Omental fat pad (tissue), 4 donors: ENCODE data around the gene MNDA. TPM values are rescaled to one million over a fixed set of nuclear protein-coding genes. Genes with fewer than 3 reads are reported as not detected.

Experiments used
- ATAC-seq: fragments of 150-250 bp; one replicate; pipeline ENCODE4 v1.9.1; 2016; ENCODE audit warnings: mild to moderate bottlenecking, moderate library complexity; ENCODE audit not compliant: low FRiP score
- DNase-seq: peaks from one replicate; pipeline ENCODE4 v3.0.0-alpha.2; 2019; ENCODE audit warnings: low spot score
- small RNA-seq: library from RNA; depleted of rRNA; stranded (forward); fragments of <200 nt; gene quantifications from one replicate; pipeline ENCODE3, GENCODE V24; 2016
- total RNA-seq, 4 donors: library from RNA; depleted of rRNA; stranded (reverse); fragments of >200 nt; gene quantifications; one replicate each; pipeline ENCODE4 v1.1.0, GENCODE V29; 2016
- TF ChIP-seq, protein P1 (sequence below), 3 donors: fragments of 450-650 bp; IDR thresholded peaks; one replicate each; pipeline ENCODE4 v1.5.1; 2016 to 2017; ENCODE audit warnings: antibody characterized with exemption in 3 of 3, mild to moderate bottlenecking in 3 of 3, moderate library complexity in 2 of 3

The MNDA gene
- total RNA-seq, 4 donors from 2014 or later = 7.4 to 27.0 (median 17.9) TPM

DNA sequence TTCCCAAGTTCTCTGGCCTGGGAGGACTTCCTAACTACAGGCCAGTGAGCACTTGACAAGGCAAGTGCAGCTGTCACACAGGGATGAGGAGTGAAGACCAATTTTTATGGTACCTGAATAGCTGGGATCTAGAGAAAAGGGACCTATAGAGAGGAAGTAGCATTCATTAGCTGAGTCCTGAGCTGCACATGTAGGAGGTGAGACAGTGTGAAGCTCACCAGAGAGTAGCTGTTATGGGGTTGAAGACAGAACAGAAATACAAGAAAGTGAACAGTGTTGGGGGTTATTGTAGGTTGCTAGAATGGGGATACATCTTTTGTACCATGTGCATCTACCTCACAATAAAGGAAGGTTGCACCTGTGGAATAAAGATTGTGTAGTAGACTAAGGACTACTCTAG lies 62.5 kb downstream of the MNDA start:
- TF ChIP-seq, protein P1, sequence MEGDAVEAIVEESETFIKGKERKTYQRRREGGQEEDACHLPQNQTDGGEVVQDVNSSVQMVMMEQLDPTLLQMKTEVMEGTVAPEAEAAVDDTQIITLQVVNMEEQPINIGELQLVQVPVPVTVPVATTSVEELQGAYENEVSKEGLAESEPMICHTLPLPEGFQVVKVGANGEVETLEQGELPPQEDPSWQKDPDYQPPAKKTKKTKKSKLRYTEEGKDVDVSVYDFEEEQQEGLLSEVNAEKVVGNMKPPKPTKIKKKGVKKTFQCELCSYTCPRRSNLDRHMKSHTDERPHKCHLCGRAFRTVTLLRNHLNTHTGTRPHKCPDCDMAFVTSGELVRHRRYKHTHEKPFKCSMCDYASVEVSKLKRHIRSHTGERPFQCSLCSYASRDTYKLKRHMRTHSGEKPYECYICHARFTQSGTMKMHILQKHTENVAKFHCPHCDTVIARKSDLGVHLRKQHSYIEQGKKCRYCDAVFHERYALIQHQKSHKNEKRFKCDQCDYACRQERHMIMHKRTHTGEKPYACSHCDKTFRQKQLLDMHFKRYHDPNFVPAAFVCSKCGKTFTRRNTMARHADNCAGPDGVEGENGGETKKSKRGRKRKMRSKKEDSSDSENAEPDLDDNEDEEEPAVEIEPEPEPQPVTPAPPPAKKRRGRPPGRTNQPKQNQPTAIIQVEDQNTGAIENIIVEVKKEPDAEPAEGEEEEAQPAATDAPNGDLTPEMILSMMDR (IDR thresholded peaks at IDR 0.05) = no peak
- no peak for DNase-seq
- ATAC-seq = no peak

DNA sequence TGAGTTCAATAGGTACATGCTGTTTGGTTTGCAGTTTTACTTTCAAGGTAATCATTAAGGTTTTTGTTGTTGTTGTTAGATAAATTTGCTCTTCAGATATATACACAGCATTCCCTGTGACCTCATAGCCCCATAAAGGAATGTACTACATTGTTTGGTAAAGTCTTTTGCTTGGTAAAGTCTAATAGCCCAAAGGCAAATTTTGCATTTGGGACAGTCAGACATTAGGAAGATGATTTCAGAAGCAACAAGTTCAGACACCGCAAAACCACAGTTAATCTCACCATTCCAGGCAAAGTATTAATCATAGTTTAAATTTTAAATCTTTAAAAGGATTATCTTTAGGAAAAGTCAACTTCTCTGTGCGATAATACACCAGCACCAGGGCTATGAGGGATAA lies 67.6 kb downstream of the MNDA start:
- TF ChIP-seq, protein P1 (IDR thresholded peaks at IDR 0.05) = no peak
- ATAC-seq (no peak), DNase-seq (no peak)

Small RNA genes lying within 50 kb of the gene (small RNA-seq; reads per million reads assigned to genes)
- gene OR2AQ1P = not detected

Other genes with a start within 250 kb of the MNDA start
- not detected for gene OR10Z1, start 226.1 kb upstream of the MNDA start, total RNA-seq
- gene SPTA1, start 144.6 kb upstream of the MNDA start, total RNA-seq = 1 to 10 TPM in 2 of 4 donors, under 1 TPM in 2; 0.36 to 1.8 (median 0.83) TPM
- gene OR6K2, start 130.7 kb upstream of the MNDA start, total RNA-seq = not detected
- gene OR6K3, start 110.6 kb upstream of the MNDA start, total RNA-seq = not detected
- not detected for gene OR6K6, start 76.6 kb upstream of the MNDA start, total RNA-seq
- not detected for gene OR6N1, start 59.2 kb upstream of the MNDA start, total RNA-seq
- gene OR6N2, start 50.1 kb upstream of the MNDA start, total RNA-seq = not detected
- 1 to 10 TPM; 2.3 to 7.4 (median 3.9) TPM for gene PYHIN1, start 100.2 kb downstream of the MNDA start, total RNA-seq
- 100 to 1,000 TPM in 3 of 4 donors, 10 to 100 TPM in 1; 94.5 to 304 (median 131) TPM for gene IFI16, start 178.6 kb downstream of the MNDA start, total RNA-seq
- 1 to 10 TPM in 2 of 4 donors, under 1 TPM in 2; 0.46 to 5.2 (median 1.2) TPM for gene AIM2, start 245.4 kb downstream of the MNDA start, total RNA-seq